Pancreas (tissue), 10 donors: Measurements from ENCODE around the gene ERN1. TPM values are rescaled to one million over a fixed set of nuclear protein-coding genes. Genes with fewer than 3 reads are reported as not detected.

Source experiments
- ATAC-seq, 4 donors: fragments of 200-7000 bp; cut with Tn5 transposase; one replicate each; pipeline versions ENCODE4 v1.8.0 to v1.9.1; 2020; ENCODE audit warnings: mild to moderate bottlenecking in 4 of 4, moderate library complexity in 4 of 4
- DNase-seq, 6 donors: peaks; one replicate each; pipeline ENCODE4 v3.0.0-alpha.2; 2020
- FAIRE-seq: peaks from 2 replicates; lab custom pipeline; 2012; peaks lifted over from hg19 to GRCh38; lab: Jason Lieb, UNC
- H3K27ac ChIP-seq, 4 donors: fragments of 200-600 bp; sonication (generic); 1 replicate in 3 of 4; 2 replicates in 1 of 4; pipeline versions ENCODE4 v1.5.0 to v1.8.0; 2020
- H3K27me3 ChIP-seq, 4 donors: fragments of 200-600 bp; one replicate each; pipeline ENCODE4 v1.8.0; 2021
- H3K36me3 ChIP-seq, 3 donors: fragments of 200-600 bp; sonication (generic) in 1 of 3; one replicate each; pipeline versions ENCODE4 v1.5.0 to v1.8.0; 2020 to 2021
- H3K4me1 ChIP-seq, 3 donors: fragments of 200-600 bp; one replicate each; pipeline ENCODE4 v1.8.0; 2021
- H3K4me3 ChIP-seq, 4 donors: fragments of 200-600 bp; sonication (generic) in 2 of 4; one replicate each; pipeline versions ENCODE4 v1.5.0 to v1.8.0; 2020 to 2021
- H3K9me3 ChIP-seq, 4 donors: fragments of 200-600 bp; one replicate each; pipeline ENCODE4 v1.8.0; 2021
- CTCF ChIP-seq, 4 donors: fragments of 200-600 bp; sonication (generic) in 3 of 4; IDR thresholded peaks; one replicate each; pipeline versions ENCODE4 v1.5.0 to v1.8.0; 2021; ENCODE audit warnings: antibody characterized with exemption in 4 of 4
- WGBS, 2 donors: extraction: QIAGEN DNeasy Blood & Tissue Kit; methylation state at CpG; one replicate each; pipeline ENCODE4 v1.1.7; 2013; 5-methylcytosine and 5-hydroxymethylcytosine counted together
- intact Hi-C, 3 donors: fragments of 100-400 bp; cut with DNase I; formaldehyde crosslinking; loops; one replicate each; pipeline versions ENCODE4 v1.11.1 to v1.14.2; 2022
- polyA plus RNA-seq, 2 donors: library from polyadenylated mRNA; stranded (reverse); fragments of 200-250 nt; gene quantifications; one replicate each; pipeline ENCODE4 v1.2.3, GENCODE V29; 2013
- total RNA-seq, 6 donors: library from RNA; stranded (reverse); fragmentation: NEBNext Ultra II Directional in 4 of 6; extraction: Animal tissue kit (Norgen Biotek cat#: 25700) in 4 of 6; gene quantifications; one replicate each; pipeline versions ENCODE4 v1.2.1 to v1.2.4, GENCODE V29; 2021 to 2023
- donor health status: healthy with polysubstance abuse.
- donor health status: DM: no; HTN: no; CAD: no; lungs with moderate emphysema.
- donor health status: DM: no; HTN: no; CAD: no.
- donor health status: control.
- donor health status: control.
- donor health status: Bipolar disorder and iron deficiency.
- donor health status: DM: yes; HTN: yes; CAD: no.
- donor health status: DM: no; HTN: no; CAD: no.
- donor health status: DM: no; HTN: no; CAD: no.
- donor health status: DM: yes; HTN: yes; CAD: no.

Gene ERN1
- total and polyA plus RNA-seq, 8 donors: 10.4 to 151 (median 39.1) TPM

- FAIRE-seq (no peak), ATAC-seq (no peak), DNase-seq (no peak)
- no peak overlapping the region for H3K4me3 ChIP-seq
- H3K27me3 ChIP-seq: no peaks in the 10 kb centered on the region
- H3K27ac ChIP-seq: peak overlapping the region in 2 of 4 donors; percentile 71 to 84
- H3K9me3 ChIP-seq: no peaks in the 10 kb centered on the region
- H3K36me3 ChIP-seq: peaks cover 0 to 9% (median 2%) of the 10 kb centered on the region in 3 donors
- intact Hi-C loops: no loop called here
- WGBS, 2 donors: 82 to 84% methylated on average over 7 of the region's 7 CpGs
- peaks cover 26 to 75% (median 38%) of the 10 kb centered on the region in 3 donors for H3K4me1 ChIP-seq
- no peak for TF ChIP-seq CTCF (IDR thresholded peaks at IDR 0.05)
Observed at GRCh38 chr17:64094412-64094811, 35.5 kb downstream of the ERN1 start.

- peaks cover 0 to 9% (median 2%) of the 10 kb centered on the region in 3 donors for H3K36me3 ChIP-seq
- peaks cover 20 to 77% (median 29%) of the 10 kb centered on the region in 3 donors for H3K4me1 ChIP-seq
- WGBS, 2 donors: 27 to 31% methylated on average over 4 of the region's 4 CpGs
- FAIRE-seq: no peak
- peak; percentile 33 to 61 (median 42) for ATAC-seq
- H3K27me3 ChIP-seq: no peaks in the 10 kb centered on the region
- DNase-seq: no peak
- peak overlapping the region in 2 of 4 donors; percentile 71 to 84 for H3K27ac ChIP-seq
- intact Hi-C loops: no loop called here
- H3K9me3 ChIP-seq: no peaks in the 10 kb centered on the region
- TF ChIP-seq CTCF (IDR thresholded peaks at IDR 0.05): no peak
- H3K4me3 ChIP-seq: no peak overlapping the region
Observed at GRCh38 chr17:64092952-64093451, 36.9 kb downstream of the ERN1 start.

GRCh38 chr17:64092113-64092512, 37.8 kb downstream of the ERN1 start:
- no peaks in the 10 kb centered on the region for H3K9me3 ChIP-seq
- H3K27me3 ChIP-seq: no peaks in the 10 kb centered on the region
- DNase-seq (no peak), ATAC-seq (no peak), FAIRE-seq (no peak)
- H3K4me1 ChIP-seq: peaks cover 20 to 76% (median 29%) of the 10 kb centered on the region in 3 donors
- H3K4me3 ChIP-seq: no peak overlapping the region
- WGBS, 2 donors: 87 to 91% methylated on average over 2 of the region's 2 CpGs
- H3K27ac ChIP-seq: peak overlapping the region in 2 of 4 donors; percentile 71 to 84
- no peak for TF ChIP-seq CTCF (IDR thresholded peaks at IDR 0.05)
- intact Hi-C loops: no loop called here
- peaks cover 0 to 2% (median under 1%) of the 10 kb centered on the region in 3 donors for H3K36me3 ChIP-seq

GRCh38 chr17:64091571-64091970, 38.4 kb downstream of the ERN1 start:
- H3K27ac ChIP-seq: no peak overlapping the region
- no peaks in the 10 kb centered on the region for H3K9me3 ChIP-seq
- peaks cover 20 to 76% (median 29%) of the 10 kb centered on the region in 3 donors for H3K4me1 ChIP-seq
- intact Hi-C loops: no loop called here
- DNase-seq: no peak
- no peaks in the 10 kb centered on the region for H3K27me3 ChIP-seq
- ATAC-seq: no peak
- TF ChIP-seq CTCF (IDR thresholded peaks at IDR 0.05): no peak
- H3K36me3 ChIP-seq: no peaks in the 10 kb centered on the region
- no peak overlapping the region for H3K4me3 ChIP-seq
- FAIRE-seq: no peak
- WGBS, 2 donors: 88 to 89% methylated on average over 6 of the region's 6 CpGs

GRCh38 chr17:64091116-64091515, 38.8 kb downstream of the ERN1 start:
- FAIRE-seq (no peak), DNase-seq (no peak), ATAC-seq (no peak)
- TF ChIP-seq CTCF (IDR thresholded peaks at IDR 0.05): no peak
- intact Hi-C loops: no loop called here
- WGBS, 2 donors: 88 to 90% methylated on average over 3 of the region's 3 CpGs
- Histone ChIP-seq H3K9me3 (no peaks in the 10 kb centered on the region), H3K36me3 (no peaks in the 10 kb centered on the region), H3K4me3 (no peak overlapping the region), H3K4me1 (peaks cover 22 to 76% (median 30%) of the 10 kb centered on the region in 3 donors), H3K27ac (peak overlapping the region in 1 of 4 donors; percentile 17), H3K27me3 (no peaks in the 10 kb centered on the region)
